Right atrium auricular region (tissue), 2 donors: ENCODE measurements around the gene RTN4R. TPM values are rescaled to one million over a fixed set of nuclear protein-coding genes. Genes with fewer than 3 reads are reported as not detected.
A peak's percentile ranks its signal among the peaks of the same experiment; 100 is the strongest.
"Not testable (repeated sequence)": the region's sequence is repeated elsewhere in the genome, so short reads cannot be mapped to it uniquely, and the experiment has no call there.

ENCODE experiments used
- DNase-seq: peaks from one replicate; pipeline ENCODE4 v3.0.0-alpha.2; 2019; ENCODE audit warnings: low spot score
- H3K27ac ChIP-seq, 2 donors: fragments of 200-600 bp; sonication (generic); 1 replicate in 1 of 2; 2 replicates in 1 of 2; pipeline ENCODE4 v1.5.1; 2016 to 2019
- H3K27me3 ChIP-seq, 2 donors: fragments of 200-600 bp; sonication (generic); one replicate each; pipeline versions ENCODE4 v1.5.1 to v1.6.0; 2017 to 2019
- H3K36me3 ChIP-seq: fragments of 200-600 bp; sonication (generic); one replicate; pipeline ENCODE4 v1.5.1; 2016
- H3K4me1 ChIP-seq, 2 donors: fragments of 200-600 bp; sonication (generic); one replicate each; pipeline versions ENCODE4 v1.5.1 to v1.6.0; 2017 to 2019
- H3K4me3 ChIP-seq, 2 donors: fragments of 200-600 bp; sonication (generic); 1 replicate in 1 of 2; 2 replicates in 1 of 2; pipeline ENCODE4 v1.5.1; 2017 to 2019; ENCODE audit warnings: mild to moderate bottlenecking in 1 of 2, moderate library complexity in 1 of 2
- H3K9me3 ChIP-seq, 2 donors: fragments of 200-600 bp; sonication (generic); one replicate each; pipeline ENCODE4 v1.5.1; 2019
- total RNA-seq, 2 donors: library from RNA; depleted of rRNA; stranded (reverse); fragments of >200 nt; gene quantifications; one replicate each; pipeline ENCODE4 v1.1.0, GENCODE V29; 2016
- TF ChIP-seq, protein P1 (sequence below), 2 donors: fragments of 200-600 bp; sonication (generic); IDR thresholded peaks; one replicate each; pipeline ENCODE4 v1.5.1; 2019; ENCODE audit warnings: antibody characterized with exemption in 2 of 2

The RTN4R gene
- 1 to 10 TPM; 1.0 to 2.0 TPM for total RNA-seq

DNA sequence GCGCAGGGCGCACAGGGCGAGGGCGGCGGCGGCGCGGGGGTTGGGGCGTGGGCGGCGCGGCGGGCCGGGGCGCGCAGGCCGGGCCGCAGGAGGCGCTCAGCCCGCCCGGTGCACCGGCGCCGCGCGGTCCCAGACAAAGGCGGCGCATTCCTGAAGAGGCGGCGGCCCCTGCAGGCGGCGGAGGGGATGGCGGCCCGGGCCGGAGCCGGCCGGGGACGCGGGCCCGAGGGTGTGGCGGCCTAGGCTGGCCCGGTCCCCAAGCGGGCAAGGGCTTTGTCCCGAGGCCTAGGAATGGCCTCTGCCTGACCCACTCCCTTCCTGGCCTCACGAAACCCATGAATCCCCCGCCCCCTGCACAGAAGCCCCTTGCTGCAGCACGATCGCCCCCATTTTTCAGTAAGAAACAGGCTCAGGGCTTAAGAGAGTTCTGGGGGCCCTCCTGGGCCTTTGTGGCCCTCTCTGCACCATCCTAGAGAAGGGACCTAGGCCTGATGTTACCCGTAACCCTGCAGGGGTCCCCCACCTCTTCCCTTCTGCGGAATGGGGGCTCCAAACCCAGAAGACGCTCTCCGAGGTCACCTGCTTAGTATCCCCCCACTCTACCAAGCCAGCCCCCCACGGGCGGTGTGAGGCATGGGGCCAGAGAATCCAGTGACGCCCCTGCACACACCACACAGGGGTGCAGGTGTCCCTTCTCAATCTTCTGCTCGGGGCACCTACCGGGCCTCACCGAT, at the start of gene RTN4R:
Gene RTN4R (minus strand): TSS at position 40 of the 734 bp plus-strand sequence. CDS start 226 bp downstream, outside the sequence.
- Histone ChIP-seq H3K27me3 (no peaks in the 10 kb centered on the region), H3K27ac (no peak within 1 kb of the TSS), H3K4me1 (peaks cover 0 to 13% of the 10 kb centered on the region in 2 donors), H3K4me3 (peak within 1 kb of the TSS; percentile 36 to 55), H3K9me3 (no peaks in the 10 kb centered on the region), H3K36me3 (no peaks in the 10 kb centered on the region)
- TF ChIP-seq, protein P1, sequence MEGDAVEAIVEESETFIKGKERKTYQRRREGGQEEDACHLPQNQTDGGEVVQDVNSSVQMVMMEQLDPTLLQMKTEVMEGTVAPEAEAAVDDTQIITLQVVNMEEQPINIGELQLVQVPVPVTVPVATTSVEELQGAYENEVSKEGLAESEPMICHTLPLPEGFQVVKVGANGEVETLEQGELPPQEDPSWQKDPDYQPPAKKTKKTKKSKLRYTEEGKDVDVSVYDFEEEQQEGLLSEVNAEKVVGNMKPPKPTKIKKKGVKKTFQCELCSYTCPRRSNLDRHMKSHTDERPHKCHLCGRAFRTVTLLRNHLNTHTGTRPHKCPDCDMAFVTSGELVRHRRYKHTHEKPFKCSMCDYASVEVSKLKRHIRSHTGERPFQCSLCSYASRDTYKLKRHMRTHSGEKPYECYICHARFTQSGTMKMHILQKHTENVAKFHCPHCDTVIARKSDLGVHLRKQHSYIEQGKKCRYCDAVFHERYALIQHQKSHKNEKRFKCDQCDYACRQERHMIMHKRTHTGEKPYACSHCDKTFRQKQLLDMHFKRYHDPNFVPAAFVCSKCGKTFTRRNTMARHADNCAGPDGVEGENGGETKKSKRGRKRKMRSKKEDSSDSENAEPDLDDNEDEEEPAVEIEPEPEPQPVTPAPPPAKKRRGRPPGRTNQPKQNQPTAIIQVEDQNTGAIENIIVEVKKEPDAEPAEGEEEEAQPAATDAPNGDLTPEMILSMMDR (IDR thresholded peaks at IDR 0.05): peak; percentile 67 to 76
- no peak for DNase-seq

DNA sequence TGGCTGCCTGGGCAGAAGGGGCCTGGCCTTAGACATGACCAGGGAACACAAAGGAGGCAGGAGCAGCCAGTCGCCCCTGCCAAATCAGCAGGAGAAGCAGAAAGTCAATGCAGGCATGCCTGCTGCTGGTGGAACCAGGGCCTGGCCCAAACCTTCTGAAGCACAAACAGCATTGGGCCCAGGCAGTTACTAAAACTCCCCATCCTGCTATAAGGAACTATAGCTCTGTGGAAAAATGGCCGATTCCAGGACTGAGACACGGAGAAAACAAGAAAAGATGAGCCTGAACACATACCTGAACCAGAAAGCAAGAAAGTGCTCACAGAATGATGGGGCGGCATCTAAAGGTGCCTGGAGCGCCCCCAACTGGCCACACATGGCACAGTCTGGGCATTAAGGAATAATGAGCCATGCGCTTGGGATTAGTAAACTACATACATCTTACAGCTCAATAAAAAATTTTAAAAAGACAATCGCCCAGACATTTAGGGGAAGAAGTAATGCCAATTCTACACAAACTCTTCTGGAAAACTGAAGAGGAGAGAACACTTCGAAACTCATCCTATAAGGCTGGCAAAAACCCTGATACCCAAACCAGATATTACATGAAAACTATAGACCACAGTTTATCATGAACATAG, 49.4 kb upstream of the RTN4R start:
- not testable (repeated sequence) for H3K9me3 ChIP-seq, H3K27ac ChIP-seq, H3K4me3 ChIP-seq, H3K36me3 ChIP-seq, H3K27me3 ChIP-seq
- peak; percentile 43 for DNase-seq
- H3K4me1 ChIP-seq: peaks cover 0 to 43% of the 10 kb centered on the region in 2 donors
- TF ChIP-seq, protein P1 (IDR thresholded peaks at IDR 0.05): peak; percentile 26 to 48

DNA sequence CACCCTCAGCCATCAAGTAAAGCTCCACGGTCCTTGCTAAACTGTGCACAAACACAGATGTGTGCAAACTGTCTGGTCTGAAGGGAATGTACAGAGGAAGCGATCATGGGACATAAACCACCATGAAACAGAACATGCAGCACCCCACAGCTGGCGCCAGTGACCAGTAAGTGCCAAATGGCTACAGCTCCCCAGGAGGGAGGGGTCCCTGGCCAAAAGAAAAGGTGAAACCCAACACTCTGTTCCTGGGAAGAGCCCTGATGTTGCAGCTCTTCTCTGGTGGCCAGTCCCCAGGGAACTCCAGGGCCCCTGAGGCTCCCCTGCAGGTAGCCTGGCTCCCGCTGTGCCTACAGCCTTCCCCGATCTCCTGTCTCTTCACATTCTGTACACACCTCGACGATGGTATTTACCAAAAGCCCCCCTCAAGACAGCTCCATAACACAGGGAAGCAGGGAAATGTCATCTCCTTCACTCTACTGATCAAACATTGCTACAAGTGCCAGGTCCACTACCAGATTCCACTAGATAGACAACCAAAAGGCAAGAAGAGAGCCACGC, 48.8 kb upstream of the RTN4R start:
- no peaks in the 10 kb centered on the region for H3K27me3 ChIP-seq
- TF ChIP-seq, protein P1 (IDR thresholded peaks at IDR 0.05): no peak
- peaks cover 0 to 38% of the 10 kb centered on the region in 2 donors for H3K4me1 ChIP-seq
- H3K27ac ChIP-seq: no peak overlapping the region
- H3K9me3 ChIP-seq: no peaks in the 10 kb centered on the region
- no peak for DNase-seq
- H3K36me3 ChIP-seq: no peaks in the 10 kb centered on the region
- no peak overlapping the region for H3K4me3 ChIP-seq

DNA sequence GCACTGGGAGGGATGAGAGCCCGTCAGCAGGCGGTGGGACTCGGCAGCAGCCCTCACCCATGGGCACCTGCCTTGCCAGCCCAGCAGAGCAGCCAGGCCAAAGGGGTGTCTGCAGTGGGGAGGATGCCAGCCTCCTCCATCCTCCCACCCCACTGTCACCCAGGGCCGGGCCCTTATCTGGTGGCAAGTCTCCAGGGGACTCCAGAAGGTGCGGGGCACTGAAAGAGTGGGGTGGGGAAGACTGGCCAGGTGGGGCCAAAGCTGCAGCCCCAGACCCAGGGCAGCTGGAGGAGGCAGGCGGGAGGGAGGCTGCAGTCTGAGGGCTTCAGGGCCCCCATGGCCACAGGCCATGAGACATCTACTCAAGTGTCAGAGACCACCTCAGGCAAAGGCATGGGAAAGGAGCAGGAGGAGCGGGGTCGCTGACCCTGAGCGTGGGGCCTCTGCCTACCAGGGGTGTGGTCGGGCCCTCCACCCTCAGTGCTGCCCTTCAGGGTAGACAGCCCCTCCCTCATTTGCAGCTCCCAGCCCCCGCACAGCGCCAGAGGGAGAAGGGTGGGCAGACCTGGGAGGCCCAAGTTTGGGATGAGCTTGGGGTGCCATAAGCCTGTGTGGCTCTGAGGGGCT, 48.2 kb upstream of the RTN4R start:
- H3K36me3 ChIP-seq: no peaks in the 10 kb centered on the region
- peak; percentile 28 for DNase-seq

More for the DNA sequence above, 48.2 kb upstream of the RTN4R start:
- Histone ChIP-seq H3K4me1 (peaks cover 0 to 32% of the 10 kb centered on the region in 2 donors), H3K27me3 (no peaks in the 10 kb centered on the region), H3K9me3 (no peaks in the 10 kb centered on the region), H3K27ac (no peak overlapping the region), H3K4me3 (no peak overlapping the region)
- TF ChIP-seq, protein P1 (IDR thresholded peaks at IDR 0.05): no peak
